Thymus (tissue), 11 donors: ENCODE measurements around the gene SEC61A2. TPM values are rescaled to one million over a fixed set of nuclear protein-coding genes. Genes with fewer than 3 reads are reported as not detected.

Source experiments
- DNase-seq, 9 donors: peaks; one replicate each; pipeline ENCODE4 v3.0.0-alpha.2; 2013; ENCODE audit warnings: low spot score in 9 of 9, low read depth in 6 of 9, missing footprints in 1 of 9
- H3K27ac ChIP-seq, 2 donors: one replicate each; pipeline ENCODE4 v1.5.1; 2013; ENCODE audit warnings: control low read depth in 1 of 2, low read depth in 1 of 2, low read length in 1 of 2, mild to moderate bottlenecking in 1 of 2, moderate library complexity in 1 of 2
- H3K27me3 ChIP-seq, 2 donors: one replicate each; pipeline ENCODE4 v1.5.1; 2013; ENCODE audit warnings: low read length in 1 of 2; ENCODE audit not compliant: control insufficient read depth in 2 of 2, insufficient read depth in 1 of 2
- H3K36me3 ChIP-seq, 2 donors: one replicate each; pipeline ENCODE4 v1.5.1; 2013; ENCODE audit warnings: low read length in 1 of 2, mild to moderate bottlenecking in 1 of 2, moderate library complexity in 1 of 2; ENCODE audit not compliant: control insufficient read depth in 2 of 2, insufficient read depth in 2 of 2
- H3K4me1 ChIP-seq, 2 donors: one replicate each; pipeline ENCODE4 v1.5.1; 2013; ENCODE audit warnings: low read length in 2 of 2; ENCODE audit not compliant: control insufficient read depth in 2 of 2, insufficient read depth in 2 of 2
- H3K4me3 ChIP-seq, 2 donors: one replicate each; pipeline ENCODE4 v1.5.1; 2013; ENCODE audit warnings: low read length in 2 of 2, control low read depth in 1 of 2, mild to moderate bottlenecking in 1 of 2
- H3K9me3 ChIP-seq, 2 donors: one replicate each; pipeline ENCODE4 v1.5.1; 2013; ENCODE audit warnings: low read length in 1 of 2, mild to moderate bottlenecking in 1 of 2; ENCODE audit not compliant: control insufficient read depth in 2 of 2, insufficient read depth in 1 of 2
- WGBS: extraction: QIAGEN DNeasy Blood & Tissue Kit; methylation state at CpG from one replicate; pipeline ENCODE4 v1.1.7; 2013; 5-methylcytosine and 5-hydroxymethylcytosine counted together
- polyA plus RNA-seq: library from polyadenylated mRNA; stranded (reverse); fragments of 200-250 nt; gene quantifications from one replicate; pipeline ENCODE4 v1.2.3, GENCODE V29; 2013
- total RNA-seq: library from RNA; stranded (reverse); fragments of 120-200 nt; gene quantifications from one replicate; pipeline ENCODE4 v1.2.4, GENCODE V29; 2013
- donor health status: healthy.

Gene SEC61A2
- total and polyA plus RNA-seq, 2 donors = 4.7 to 12.3 TPM

- H3K9me3 ChIP-seq = no peaks in the 10 kb centered on the region
- 12% methylated on average over 15 of the region's 15 CpGs for WGBS
- H3K4me1 ChIP-seq = peaks cover 19 to 24% of the 10 kb centered on the region in 2 donors
Observed at GRCh38 chr10:12196531-12197211, 67.2 kb downstream of the SEC61A2 start.

GRCh38 chr10:12198156-12198555 is 68.7 kb downstream of the SEC61A2 start:
- Histone ChIP-seq H3K27me3 (no peaks in the 10 kb centered on the region), H3K9me3 (no peaks in the 10 kb centered on the region), H3K27ac (no peak overlapping the region), H3K36me3 (peaks cover 9 to 19% of the 10 kb centered on the region in 2 donors), H3K4me3 (no peak overlapping the region), H3K4me1 (peaks cover 29 to 36% of the 10 kb centered on the region in 2 donors)
- DNase-seq = no peak
- WGBS = 91% methylated on average over 2 of the region's 2 CpGs

More at GRCh38 chr10:12196531-12197211, 67.2 kb downstream of the SEC61A2 start:
- H3K27me3 ChIP-seq = no peaks in the 10 kb centered on the region
- H3K36me3 ChIP-seq = peaks cover 6 to 13% of the 10 kb centered on the region in 2 donors
- H3K4me3 ChIP-seq = peak overlapping the region; percentile 78 to 86
- peak overlapping the region; percentile 95 for H3K27ac ChIP-seq
- no peak for DNase-seq

GRCh38 chr10:12200850-12201249 is 71.4 kb downstream of the SEC61A2 start:
- WGBS = 97% methylated on average over 5 of the region's 5 CpGs
- Histone ChIP-seq H3K4me3 (no peak overlapping the region), H3K9me3 (no peaks in the 10 kb centered on the region), H3K36me3 (peaks cover 9 to 38% of the 10 kb centered on the region in 2 donors), H3K27me3 (no peaks in the 10 kb centered on the region), H3K27ac (no peak overlapping the region), H3K4me1 (peaks cover 20 to 27% of the 10 kb centered on the region in 2 donors)
- DNase-seq = no peak

- 27% methylated on average over 3 of the region's 3 CpGs for WGBS
- H3K36me3 ChIP-seq = peaks cover 9 to 38% of the 10 kb centered on the region in 2 donors
Observed at GRCh38 chr10:12201543-12201942, 72.1 kb downstream of the SEC61A2 start.

GRCh38 chr10:12202226-12202625 is 72.7 kb downstream of the SEC61A2 start:
- no peak overlapping the region for H3K4me3 ChIP-seq
- H3K27me3 ChIP-seq = no peaks in the 10 kb centered on the region
- H3K27ac ChIP-seq = peak overlapping the region in 1 of 2 donors; percentile 4
- DNase-seq = peak in 4 of 9 donors; percentile 19 to 65 (median 45)
- H3K9me3 ChIP-seq = no peaks in the 10 kb centered on the region
- WGBS = 30% methylated on average over 5 of the region's 5 CpGs
- peaks cover 20 to 26% of the 10 kb centered on the region in 2 donors for H3K4me1 ChIP-seq
- H3K36me3 ChIP-seq = peaks cover 9 to 38% of the 10 kb centered on the region in 2 donors

More at GRCh38 chr10:12201543-12201942, 72.1 kb downstream of the SEC61A2 start:
- peak in 4 of 9 donors; percentile 21 to 81 (median 58) for DNase-seq
- Histone ChIP-seq H3K27me3 (no peaks in the 10 kb centered on the region), H3K4me3 (no peak overlapping the region), H3K27ac (peak overlapping the region in 1 of 2 donors; percentile 55), H3K9me3 (no peaks in the 10 kb centered on the region), H3K4me1 (peaks cover 20 to 27% of the 10 kb centered on the region in 2 donors)

GRCh38 chr10:12205082-12205481 is 75.6 kb downstream of the SEC61A2 start:
- 82% methylated on average over 3 of the region's 3 CpGs for WGBS
- no peak for DNase-seq
- H3K4me1 ChIP-seq = peaks cover 20 to 21% of the 10 kb centered on the region in 2 donors
- H3K4me3 ChIP-seq = no peak overlapping the region
- H3K36me3 ChIP-seq = peaks cover 18 to 45% of the 10 kb centered on the region in 2 donors
- H3K27ac ChIP-seq = no peak overlapping the region
- H3K9me3 ChIP-seq = no peaks in the 10 kb centered on the region
- no peaks in the 10 kb centered on the region for H3K27me3 ChIP-seq

GRCh38 chr10:12207114-12207513 is 77.6 kb downstream of the SEC61A2 start:
- Histone ChIP-seq H3K4me3 (no peak overlapping the region), H3K36me3 (peaks cover 20 to 60% of the 10 kb centered on the region in 2 donors), H3K27ac (no peak overlapping the region), H3K9me3 (peaks cover 0 to 5% of the 10 kb centered on the region in 2 donors), H3K27me3 (no peaks in the 10 kb centered on the region), H3K4me1 (peaks cover 6 to 10% of the 10 kb centered on the region in 2 donors)
- WGBS = 91% methylated on average over 3 of the region's 3 CpGs
- no peak for DNase-seq

- peaks cover 18 to 61% of the 10 kb centered on the region in 2 donors for H3K36me3 ChIP-seq
- no peak overlapping the region for H3K27ac ChIP-seq
- WGBS = 95% methylated on average over 5 of the region's 5 CpGs
- no peaks in the 10 kb centered on the region for H3K27me3 ChIP-seq
- no peak for DNase-seq
- no peaks in the 10 kb centered on the region for H3K4me1 ChIP-seq
- no peak overlapping the region for H3K4me3 ChIP-seq
- peaks cover 0 to 5% of the 10 kb centered on the region in 2 donors for H3K9me3 ChIP-seq
Observed at GRCh38 chr10:12208460-12208859, 79.0 kb downstream of the SEC61A2 start.

- Histone ChIP-seq H3K27ac (no peak overlapping the region), H3K27me3 (no peaks in the 10 kb centered on the region), H3K4me1 (no peaks in the 10 kb centered on the region), H3K4me3 (no peak overlapping the region), H3K36me3 (peaks cover 18 to 61% of the 10 kb centered on the region in 2 donors), H3K9me3 (peaks cover 0 to 5% of the 10 kb centered on the region in 2 donors)
- DNase-seq = no peak
- 91% methylated on average over 3 of the region's 3 CpGs for WGBS
Observed at GRCh38 chr10:12212454-12212853, 83.0 kb downstream of the SEC61A2 start.
